Testis (tissue), 2 donors: ENCODE data around the gene ZEB2.

ENCODE experiments used
- POLR2A ChIP-seq: fragments of 450-650 bp; IDR thresholded peaks from one replicate; pipeline ENCODE4 v1.6.1; 2017; ENCODE audit warnings: antibody characterized with exemption, mild to moderate bottlenecking, moderate library complexity
- TF ChIP-seq, protein P1 (sequence below), 3 experiments: fragments of 450-650 bp in 2 of 3; fragments of 200-600 bp in 1 of 3; sonication (generic) in 1 of 3; IDR thresholded peaks; one replicate each; pipeline ENCODE4 v1.5.1; 2016 to 2019; ENCODE audit warnings: antibody characterized with exemption in 3 of 3, mild to moderate bottlenecking in 2 of 3, moderate library complexity in 1 of 3

GRCh38 chr2:144512470-144512869 lies 7.4 kb downstream of the ZEB2 start:
- no peak for TF ChIP-seq POLR2A
- TF ChIP-seq, protein P1, sequence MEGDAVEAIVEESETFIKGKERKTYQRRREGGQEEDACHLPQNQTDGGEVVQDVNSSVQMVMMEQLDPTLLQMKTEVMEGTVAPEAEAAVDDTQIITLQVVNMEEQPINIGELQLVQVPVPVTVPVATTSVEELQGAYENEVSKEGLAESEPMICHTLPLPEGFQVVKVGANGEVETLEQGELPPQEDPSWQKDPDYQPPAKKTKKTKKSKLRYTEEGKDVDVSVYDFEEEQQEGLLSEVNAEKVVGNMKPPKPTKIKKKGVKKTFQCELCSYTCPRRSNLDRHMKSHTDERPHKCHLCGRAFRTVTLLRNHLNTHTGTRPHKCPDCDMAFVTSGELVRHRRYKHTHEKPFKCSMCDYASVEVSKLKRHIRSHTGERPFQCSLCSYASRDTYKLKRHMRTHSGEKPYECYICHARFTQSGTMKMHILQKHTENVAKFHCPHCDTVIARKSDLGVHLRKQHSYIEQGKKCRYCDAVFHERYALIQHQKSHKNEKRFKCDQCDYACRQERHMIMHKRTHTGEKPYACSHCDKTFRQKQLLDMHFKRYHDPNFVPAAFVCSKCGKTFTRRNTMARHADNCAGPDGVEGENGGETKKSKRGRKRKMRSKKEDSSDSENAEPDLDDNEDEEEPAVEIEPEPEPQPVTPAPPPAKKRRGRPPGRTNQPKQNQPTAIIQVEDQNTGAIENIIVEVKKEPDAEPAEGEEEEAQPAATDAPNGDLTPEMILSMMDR (IDR thresholded peaks at IDR 0.05), result no peak
